Measurements from ENCODE around the gene ITGA4.

DNA sequence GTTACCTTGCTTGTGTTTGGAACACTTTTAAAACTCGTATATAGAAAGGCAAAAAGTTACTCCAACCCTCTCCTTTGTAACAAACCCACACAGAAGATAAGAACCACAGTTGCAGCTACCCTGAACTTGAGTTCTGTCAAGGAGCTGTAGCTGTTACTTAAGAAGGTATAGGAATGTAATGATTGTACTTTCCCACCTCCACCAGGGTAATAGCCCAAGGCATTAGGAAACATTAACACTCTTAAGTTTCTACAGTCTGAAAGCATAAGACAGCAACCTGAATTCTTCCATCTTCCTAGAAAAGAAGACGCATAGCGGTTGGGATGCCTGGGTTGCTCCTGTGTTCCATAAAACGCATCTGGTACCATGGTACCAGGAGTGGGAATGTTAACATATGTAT, 43.0 kb downstream of the ITGA4 start:
- TF ChIP-seq CTCF (conservative IDR thresholded peaks at IDR 0.05; ENCODE audit: low read length) (no peak), EZH2phosphoT487 (IDR thresholded peaks at IDR 0.05; ENCODE audit: borderline replicate concordance) (no peak)
